ENCODE measurements around the gene CNTN6. TPM values are rescaled to one million over a fixed set of nuclear protein-coding genes. Genes with fewer than 3 reads are reported as not detected.

The CNTN6 gene
- total and polyA plus RNA-seq, 4 donors: 0.01 to 0.05 TPM; not detected in 2

- H3K27me3 ChIP-seq (ENCODE audit: control insufficient read depth in 4 of 4, insufficient read depth in 4 of 4, low read length in 3 of 4): no peaks in the 10 kb centered on the region
- no peaks in the 10 kb centered on the region for H3K36me3 ChIP-seq (ENCODE audit: control insufficient read depth in 4 of 4, insufficient read depth in 3 of 4, low read depth in 1 of 4, low read length in 3 of 4)
- no peak for DNase-seq (ENCODE audit: low spot score)
- H3K9me3 ChIP-seq (ENCODE audit: control insufficient read depth in 4 of 4, low read length in 3 of 4): no peaks in the 10 kb centered on the region
- no peak overlapping the region for H3K9ac ChIP-seq (ENCODE audit: low read depth in 1 of 2, low read length in 2 of 2)
- WGBS: 72% methylated on average over 4 of the region's 4 CpGs
- no peaks in the 10 kb centered on the region for H3K4me1 ChIP-seq (ENCODE audit: control insufficient read depth in 4 of 4, insufficient read depth in 4 of 4, low read length in 3 of 4)
- H3K4me3 ChIP-seq (ENCODE audit: low read depth in 1 of 3, low read length in 3 of 3): no peak overlapping the region
- TF ChIP-seq ZBTB33 (IDR thresholded peaks at IDR 0.05): no peak
- no peak for TF ChIP-seq NR2F2 (IDR thresholded peaks at IDR 0.05)
- TF ChIP-seq ATF3 (IDR thresholded peaks at IDR 0.05): no peak
- TF ChIP-seq HNF4G (IDR thresholded peaks at IDR 0.05): no peak
- no peak for TF ChIP-seq FOXA2 (IDR thresholded peaks at IDR 0.05)
- no peak for TF ChIP-seq REST (IDR thresholded peaks at IDR 0.05)
- no peak for TF ChIP-seq GABPA (IDR thresholded peaks at IDR 0.05 in 1 of 2, conservative IDR thresholded peaks at IDR 0.05 in 1 of 2)
- no peak for TF ChIP-seq EGR1 (IDR thresholded peaks at IDR 0.05; ENCODE audit: low read depth in 2 of 2)
- no peak for TF ChIP-seq YY1 (IDR thresholded peaks at IDR 0.05)
- TF ChIP-seq TAF1 (conservative IDR thresholded peaks at IDR 0.05): no peak
- TF ChIP-seq RAD21 (IDR thresholded peaks at IDR 0.05): no peak
- no peak for TF ChIP-seq FOXA1 (IDR thresholded peaks at IDR 0.05)
- TF ChIP-seq RXRA (IDR thresholded peaks at IDR 0.05): no peak
- no peak for TF ChIP-seq CTCF (IDR thresholded peaks at IDR 0.05; ENCODE audit: low read depth, low read length, missing input control)
- no peak for TF ChIP-seq HNF4A (conservative IDR thresholded peaks at IDR 0.05)
- TF ChIP-seq JUND (IDR thresholded peaks at IDR 0.05): no peak
- TF ChIP-seq MAX (IDR thresholded peaks at IDR 0.05): no peak
- TF ChIP-seq SP1 (IDR thresholded peaks at IDR 0.05): no peak
- H3K27ac ChIP-seq (ENCODE audit: low read depth in 1 of 2, low read length in 2 of 2): no peak overlapping the region
Measured at GRCh38 chr3:1228289-1228688, 135.5 kb downstream of the CNTN6 start.

Measured in liver (tissue), 9 donors.